AG09319 (cell line): Measurements from ENCODE around the gene TSTD2.
A peak's percentile ranks its signal among the peaks of the same experiment; 100 is the strongest.
"Not testable (repeated sequence)": the region's sequence is repeated elsewhere in the genome, so short reads cannot be mapped to it uniquely, and the experiment has no call there.

Experiments used
- DNase-seq: peaks from one replicate; pipeline ENCODE4 v3.0.0-alpha.2; 2010; ENCODE audit warnings: low read depth; ENCODE audit errors: extremely low read depth
- TF ChIP-seq, protein P1 (sequence below): IDR thresholded peaks from 2 replicates; pipeline ENCODE4 v1.5.1; 2011; ENCODE audit warnings: low read depth, mild to moderate bottlenecking, inconsistent platforms, low read length, moderate library complexity

The TSTD2 gene

DNA sequence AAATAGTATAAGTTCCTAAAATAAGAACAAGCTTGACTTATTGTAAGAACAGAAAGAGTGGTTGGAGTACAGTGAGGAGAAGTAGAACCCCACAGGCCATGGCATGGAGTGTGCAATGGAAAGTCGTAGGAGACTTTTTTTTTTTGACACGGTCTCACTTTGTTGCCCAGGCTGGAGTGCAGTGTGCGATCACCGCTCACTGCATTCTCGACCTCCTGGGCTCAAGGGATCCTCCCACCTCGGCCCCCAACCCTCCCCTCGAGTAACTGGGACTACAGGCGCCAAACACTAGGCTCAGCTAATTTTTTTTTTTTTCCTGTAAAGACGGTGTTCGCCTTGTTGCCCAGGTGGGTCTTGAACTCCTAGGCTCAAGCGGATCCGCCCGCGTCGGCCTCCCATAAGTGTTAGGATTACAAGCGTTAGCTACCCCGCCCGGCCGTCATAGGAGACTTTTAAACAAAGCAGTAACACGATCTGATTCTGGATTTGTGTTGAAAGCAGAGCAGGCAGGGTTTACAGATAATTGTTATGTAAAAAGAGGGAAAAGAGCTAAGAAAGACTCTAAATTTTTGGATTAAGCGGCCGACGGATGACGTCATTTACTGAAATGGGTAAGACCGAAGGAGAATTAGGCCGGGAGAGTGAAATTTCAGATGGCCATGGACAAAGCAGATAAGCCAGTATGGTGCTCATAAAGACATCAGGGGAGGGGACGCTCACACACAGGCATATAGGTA lies 752 bp downstream of the TSTD2 start:
- TF ChIP-seq, protein P1, sequence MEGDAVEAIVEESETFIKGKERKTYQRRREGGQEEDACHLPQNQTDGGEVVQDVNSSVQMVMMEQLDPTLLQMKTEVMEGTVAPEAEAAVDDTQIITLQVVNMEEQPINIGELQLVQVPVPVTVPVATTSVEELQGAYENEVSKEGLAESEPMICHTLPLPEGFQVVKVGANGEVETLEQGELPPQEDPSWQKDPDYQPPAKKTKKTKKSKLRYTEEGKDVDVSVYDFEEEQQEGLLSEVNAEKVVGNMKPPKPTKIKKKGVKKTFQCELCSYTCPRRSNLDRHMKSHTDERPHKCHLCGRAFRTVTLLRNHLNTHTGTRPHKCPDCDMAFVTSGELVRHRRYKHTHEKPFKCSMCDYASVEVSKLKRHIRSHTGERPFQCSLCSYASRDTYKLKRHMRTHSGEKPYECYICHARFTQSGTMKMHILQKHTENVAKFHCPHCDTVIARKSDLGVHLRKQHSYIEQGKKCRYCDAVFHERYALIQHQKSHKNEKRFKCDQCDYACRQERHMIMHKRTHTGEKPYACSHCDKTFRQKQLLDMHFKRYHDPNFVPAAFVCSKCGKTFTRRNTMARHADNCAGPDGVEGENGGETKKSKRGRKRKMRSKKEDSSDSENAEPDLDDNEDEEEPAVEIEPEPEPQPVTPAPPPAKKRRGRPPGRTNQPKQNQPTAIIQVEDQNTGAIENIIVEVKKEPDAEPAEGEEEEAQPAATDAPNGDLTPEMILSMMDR = no peak
- DNase-seq = peak; percentile 59

DNA sequence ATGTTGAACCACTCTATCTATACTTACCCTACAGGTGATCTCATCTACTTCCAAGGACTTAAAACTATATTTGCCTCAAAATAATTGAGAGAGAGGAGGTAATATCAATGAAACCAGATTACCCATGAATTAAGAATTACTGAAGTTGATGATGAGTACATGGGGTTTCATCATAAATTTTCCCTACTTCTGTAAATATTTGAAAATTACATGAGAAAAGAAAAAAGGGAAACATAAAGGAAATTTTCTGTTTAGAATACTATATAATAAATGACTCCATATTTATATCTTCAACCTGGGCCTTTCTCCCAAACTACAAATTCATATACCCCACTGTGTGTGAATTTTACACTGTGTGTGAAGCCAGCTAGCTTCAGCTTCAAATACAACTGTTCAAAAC lies 2.6 kb downstream of the TSTD2 start:
- no peak for DNase-seq
- TF ChIP-seq, protein P1 = no peak

DNA sequence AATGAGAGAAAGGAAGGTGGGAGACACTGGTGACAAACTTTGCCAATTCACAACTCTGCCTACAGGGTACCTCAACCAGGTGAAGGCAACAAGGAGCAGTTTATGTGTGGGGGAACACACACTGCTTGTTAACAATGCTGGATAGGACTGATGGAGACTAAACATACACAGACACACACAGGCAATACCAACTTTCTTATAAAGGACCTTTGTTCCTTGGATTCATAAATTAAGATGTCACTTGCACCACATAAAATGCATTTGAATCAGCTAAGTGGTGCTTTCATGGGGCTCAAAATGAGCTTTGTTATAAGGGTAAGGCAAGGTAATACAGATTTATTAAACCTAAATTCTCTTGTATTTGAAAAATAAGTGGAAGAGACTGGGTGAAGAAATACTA lies 4.0 kb downstream of the TSTD2 start:
- TF ChIP-seq, protein P1 = no peak
- no peak for DNase-seq

DNA sequence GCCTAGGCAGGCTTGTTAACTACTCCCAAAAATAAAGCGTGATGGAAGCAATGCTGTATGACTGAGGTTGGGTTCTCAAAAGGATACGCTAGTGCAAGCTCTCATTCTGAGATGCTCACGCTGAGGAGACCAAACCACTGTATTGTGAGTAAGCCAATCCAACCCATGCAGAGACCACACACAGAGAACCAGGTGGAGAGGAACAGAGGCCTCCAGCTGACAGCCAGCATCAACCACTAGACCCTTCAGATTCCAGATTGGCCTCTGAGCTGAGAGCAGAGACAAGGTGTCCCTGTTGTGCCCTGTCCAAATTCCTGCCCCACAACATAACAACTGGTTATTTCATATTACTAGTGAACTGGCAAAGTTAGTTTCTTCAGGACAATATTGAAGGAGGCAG lies 4.5 kb downstream of the TSTD2 start:
- DNase-seq = no peak
- TF ChIP-seq, protein P1 = no peak

DNA sequence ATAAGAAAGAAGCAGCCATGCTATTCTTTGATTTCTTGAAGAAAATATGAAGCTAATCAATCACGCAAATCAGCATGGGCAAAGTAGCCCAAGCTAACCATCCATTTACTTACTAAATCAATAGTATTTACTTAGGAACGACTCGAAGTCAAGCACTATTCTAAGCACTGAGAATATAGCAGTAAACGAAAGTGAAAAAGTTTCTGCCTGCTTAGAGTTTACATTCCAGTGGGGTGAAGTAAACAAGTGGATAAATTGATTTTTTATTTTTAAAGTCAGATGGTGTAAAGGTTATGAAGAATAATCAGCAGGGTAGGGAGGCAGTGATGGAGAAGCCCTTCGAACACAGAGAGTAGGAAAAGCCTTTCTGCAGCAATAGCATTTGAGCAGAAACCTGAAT lies 5.5 kb downstream of the TSTD2 start:
- DNase-seq = no peak
- TF ChIP-seq, protein P1 = no peak

DNA sequence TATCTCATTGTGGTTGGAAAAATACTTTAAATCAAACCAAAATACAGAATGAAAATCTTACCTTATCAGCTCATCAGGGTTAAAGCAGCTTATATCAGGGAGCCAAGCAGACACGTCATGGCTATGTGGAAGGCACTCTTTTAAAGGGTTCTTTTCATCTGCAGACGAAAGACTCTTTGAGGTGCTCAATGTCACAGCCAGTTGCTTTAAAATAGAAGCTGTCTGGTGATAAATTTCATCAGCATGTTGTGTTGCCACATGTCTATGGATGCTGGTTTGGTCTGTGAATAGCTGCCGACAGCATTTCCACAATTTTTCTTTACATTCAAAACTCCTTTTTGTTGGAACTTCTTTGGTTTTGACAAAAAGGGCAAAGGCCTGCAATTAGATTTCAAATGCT lies 7.5 kb downstream of the TSTD2 start:
- TF ChIP-seq, protein P1 = no peak
- DNase-seq = no peak

DNA sequence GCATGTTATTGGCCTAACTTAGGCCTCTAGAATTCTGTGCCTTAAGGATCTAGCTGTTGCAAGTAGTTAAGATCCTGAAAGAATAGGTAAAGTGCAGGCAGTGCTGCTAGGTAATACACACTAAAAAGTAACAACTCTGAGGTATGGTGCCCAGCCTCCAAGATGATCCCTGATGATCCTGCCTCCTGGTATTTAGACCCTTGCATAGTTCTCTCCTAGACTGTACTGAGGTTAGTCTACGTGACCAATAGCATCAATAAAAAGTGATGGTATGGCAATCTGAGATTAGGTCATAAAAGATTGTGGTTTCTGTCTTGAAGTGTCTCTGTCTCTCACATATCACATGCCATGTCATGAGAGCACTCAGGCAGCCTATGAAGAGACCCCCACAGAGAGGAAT lies 9.2 kb downstream of the TSTD2 start:
- DNase-seq = no peak
- TF ChIP-seq, protein P1 = no peak

DNA sequence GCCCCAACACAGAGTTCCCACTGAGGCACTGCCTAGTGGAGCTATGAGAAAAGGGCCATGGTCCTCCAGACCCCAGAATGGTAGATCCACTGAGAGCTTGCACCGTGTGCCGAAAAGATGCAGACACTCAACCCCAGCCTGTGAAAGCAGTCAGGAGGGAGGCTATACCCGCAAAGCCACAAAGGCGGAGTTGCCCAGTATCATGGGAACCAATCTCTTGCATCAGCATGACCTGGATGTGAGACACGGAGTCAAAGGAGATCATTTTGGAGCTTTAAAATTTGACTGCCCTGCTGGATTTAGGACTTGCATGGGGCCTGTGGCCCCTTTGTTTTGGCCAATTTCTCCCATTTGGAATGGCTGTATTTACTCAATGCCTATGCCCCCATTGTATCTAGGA lies 10.7 kb downstream of the TSTD2 start:
- DNase-seq = not testable (repeated sequence)

DNA sequence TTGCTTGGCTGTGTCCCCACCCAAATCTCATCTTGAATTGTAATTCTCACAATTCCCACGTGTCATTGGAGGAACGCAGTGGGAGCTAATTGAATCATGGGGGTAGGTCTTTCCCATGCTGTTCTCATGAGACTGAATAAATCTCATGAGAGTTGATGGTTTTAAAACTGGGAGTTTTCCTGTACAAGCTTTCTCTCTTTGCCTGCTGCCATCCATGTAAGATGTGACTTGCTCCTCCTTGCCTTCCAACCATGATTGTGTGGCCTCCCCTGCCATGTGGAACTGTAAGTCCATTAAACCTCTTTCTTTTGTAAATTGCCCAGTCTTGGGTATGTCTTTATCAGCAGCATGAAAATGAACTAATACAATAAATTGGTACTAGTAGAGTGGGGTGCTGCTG lies 13.1 kb downstream of the TSTD2 start:
- DNase-seq = not testable (repeated sequence)
